Erythroblast (primary cell): ENCODE data around the gene SLMAP.

Experiments
- GATA1 ChIP-seq: IDR thresholded peaks from 2 replicates; pipeline ENCODE4 v1.6.1; 2011; ENCODE audit warnings: low read depth, mild to moderate bottlenecking, control low read depth, low read length, moderate library complexity
- POLR2A ChIP-seq: IDR thresholded peaks from 2 replicates; pipeline ENCODE4 v1.6.1; 2011; ENCODE audit warnings: mild to moderate bottlenecking, low read length

GRCh38 chr3:57832486-57832885 is 76.4 kb downstream of the SLMAP start:
- no peak for TF ChIP-seq POLR2A
- no peak for TF ChIP-seq GATA1
